K562 (cell line): ENCODE results near the gene WDR46. TPM values are rescaled to one million over a fixed set of nuclear protein-coding genes. Genes with fewer than 3 reads are reported as not detected.

Source experiments
- BDP1 ChIP-seq: IDR thresholded peaks from 3 replicates; pipeline ENCODE4 v1.6.1; 2011; ENCODE audit not compliant: insufficient read length, insufficient read depth
- CSDE1 ChIP-seq, 2 experiments: fragments of 450-650 bp; IDR thresholded peaks; 2 replicates each; pipeline ENCODE4 v1.6.1; 2016; ENCODE audit warnings: mild to moderate bottlenecking in 1 of 2
- DMBX1 ChIP-seq: fragments of 250-450 bp; sonication (Bioruptor Pico); IDR thresholded peaks from 2 replicates; pipeline ENCODE4 v1.8.0; 2022; ENCODE audit warnings: inconsistent platforms, mild to moderate bottlenecking, moderate library complexity, borderline replicate concordance
- KAT2B ChIP-seq: IDR thresholded peaks from one replicate; pipeline ENCODE4 v1.6.1; 2012; ENCODE audit warnings: low read depth, mild to moderate bottlenecking, control low read depth, inconsistent platforms, low read length, moderate library complexity
- NFIX ChIP-seq: fragments of 250-450 bp; sonication (Bioruptor Pico); IDR thresholded peaks from 2 replicates; pipeline ENCODE4 v1.4.0; 2020; ENCODE audit warnings: low read depth, mild to moderate bottlenecking, moderate library complexity
- NR2F6 ChIP-seq: fragments of 450-650 bp; formaldehyde crosslinking; IDR thresholded peaks from 2 replicates; pipeline ENCODE4 v1.4.0; 2020; ENCODE audit warnings: mild to moderate bottlenecking
- RAD21 ChIP-seq, 2 experiments: fragments of 250-450 bp in 1 of 2; fragments of 450-650 bp in 1 of 2; sonication (Bioruptor Pico) in 1 of 2; formaldehyde crosslinking in 1 of 2; IDR thresholded peaks in 1 of 2; conservative IDR thresholded peaks in 1 of 2; 2 replicates each; pipeline versions ENCODE4 v1.4.0 to v1.8.0; 2020 to 2022; ENCODE audit warnings: mild to moderate bottlenecking in 2 of 2, moderate library complexity in 1 of 2
- SRSF9 ChIP-seq: fragments of 200-400 bp; formaldehyde crosslinking; IDR thresholded peaks from 2 replicates; pipeline ENCODE4 v1.6.1; 2017; ENCODE audit warnings: low read depth, low read length, borderline replicate concordance
- ZC3H8 ChIP-seq: fragments of 450-650 bp; IDR thresholded peaks from 2 replicates; pipeline ENCODE4 v1.6.1; 2017
- ZNF347 ChIP-seq: fragments of 450-650 bp; formaldehyde crosslinking; IDR thresholded peaks from 2 replicates; pipeline ENCODE4 v1.4.0; 2020; ENCODE audit warnings: low read depth, mild to moderate bottlenecking, moderate library complexity
- ZNF699 ChIP-seq: fragments of 250-450 bp; sonication (Bioruptor Pico); IDR thresholded peaks from 2 replicates; pipeline ENCODE4 v1.8.0; 2021; ENCODE audit warnings: mild to moderate bottlenecking, moderate library complexity; ENCODE audit not compliant: insufficient replicate concordance
- polyA plus RNA-seq, 8 experiments: library from polyadenylated mRNA; depleted of rRNA in 4 of 8; stranded (reverse) in 5 of 8; unstranded in 3 of 8; fragments of >200 nt; fragmentation: Nextera tagmentation in 2 of 8; fragmentation: Illumina TruSeq in 1 of 8; extraction: Ambion mirVana in 2 of 8; extraction: Trizol in 1 of 8; gene quantifications; 2 replicates each; pipeline versions ENCODE4 v1.2.1 to v1.2.3, GENCODE V29; 2011 to 2014; ENCODE audit warnings: inconsistent platforms in 1 of 8, missing spikeins in 1 of 8
- total RNA-seq, 7 experiments: library from RNA; depleted of rRNA in 6 of 7; stranded (reverse); fragments of >200 nt in 6 of 7; fragmentation: Illumina TruSeq in 2 of 7; extraction: Trizol in 2 of 7; gene quantifications; 2 replicates each; pipeline versions ENCODE4 v1.2.1 to v1.2.3, GENCODE V29; 2011 to 2021; ENCODE audit warnings: low replicate concordance in 1 of 7
- TF ChIP-seq, protein P1 (sequence below), 2 experiments: fragments of 450-650 bp; IDR thresholded peaks; 2 replicates each; pipeline ENCODE4 v1.6.1; 2016; ENCODE audit warnings: mild to moderate bottlenecking in 2 of 2, borderline replicate concordance in 1 of 2, low read depth in 1 of 2, moderate library complexity in 1 of 2
- TF ChIP-seq, protein P2 (sequence below): fragments of 250-450 bp; sonication (Bioruptor Pico); IDR thresholded peaks from 2 replicates; pipeline ENCODE4 v1.5.1; 2021; ENCODE audit warnings: mild to moderate bottlenecking
- TF ChIP-seq, protein P3 (sequence below): sonication (generic); formaldehyde crosslinking; IDR thresholded peaks from 2 replicates; pipeline ENCODE4 v1.8.1; 2023; ENCODE audit warnings: mild to moderate bottlenecking, missing genetic modification reagents
- TF ChIP-seq, protein P4 (sequence below): sonication (generic); formaldehyde crosslinking; IDR thresholded peaks from 2 replicates; pipeline ENCODE4 v1.8.0; 2022; ENCODE audit warnings: mild to moderate bottlenecking, missing genetic modification reagents

The WDR46 gene
- total and polyA plus RNA-seq, 9 of the 15 experiments (the other 6 are each of a cell fraction or from before 2014, with no cell fraction given): 8.9 to 146 (median 93.1) TPM

DNA sequence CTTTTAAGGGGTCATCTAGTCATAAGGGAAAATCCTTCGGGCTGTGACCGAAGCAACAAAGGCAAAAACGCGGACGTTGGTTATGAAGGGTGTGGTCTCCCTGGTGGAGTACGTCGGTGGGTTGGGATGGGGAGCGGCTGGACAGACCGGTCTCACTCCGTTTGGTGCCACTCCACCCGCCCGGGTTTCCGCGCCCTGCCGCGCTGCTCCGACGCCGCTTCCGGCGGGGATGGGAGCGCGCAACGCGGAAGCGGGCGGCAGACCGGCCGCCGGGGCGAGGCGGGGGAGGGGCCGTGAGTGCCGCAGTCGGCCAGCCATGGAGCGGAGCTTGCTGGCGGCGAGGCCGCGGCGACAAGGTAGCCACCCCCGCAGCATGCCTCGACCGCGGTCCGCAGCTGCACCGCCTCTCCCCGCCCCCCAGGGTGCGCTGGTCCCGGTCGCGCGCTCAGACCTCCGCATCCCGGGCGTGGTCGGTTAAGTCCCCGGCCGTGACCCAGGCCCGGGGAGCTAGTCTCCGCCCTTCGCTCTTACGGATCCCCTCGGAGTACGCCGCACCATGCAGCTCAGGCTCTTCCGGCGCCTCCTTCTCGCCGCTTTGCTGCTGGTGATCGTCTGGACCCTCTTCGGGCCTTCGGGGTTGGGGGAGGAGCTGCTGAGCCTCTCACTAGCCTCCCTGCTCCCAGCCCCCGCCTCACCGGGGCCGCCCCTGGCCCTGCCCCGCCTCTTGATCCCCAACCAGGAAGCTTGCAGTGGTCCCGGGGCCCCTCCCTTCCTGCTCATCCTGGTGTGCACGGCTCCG, 12.0 kb downstream of the WDR46 start, which contains the start of gene B3GALT4 (continued):
- peak; percentile 50 to 52; a peak in 3 of 4 replicates for TF ChIP-seq RAD21 (CRISPR knock-in tag; conservative IDR thresholded peaks at IDR 0.05 in 1 of 2, IDR thresholded peaks at IDR 0.05 in 1 of 2)
- TF ChIP-seq KAT2B: no peak
- TF ChIP-seq ZC3H8: no peak
- TF ChIP-seq, protein P1, sequence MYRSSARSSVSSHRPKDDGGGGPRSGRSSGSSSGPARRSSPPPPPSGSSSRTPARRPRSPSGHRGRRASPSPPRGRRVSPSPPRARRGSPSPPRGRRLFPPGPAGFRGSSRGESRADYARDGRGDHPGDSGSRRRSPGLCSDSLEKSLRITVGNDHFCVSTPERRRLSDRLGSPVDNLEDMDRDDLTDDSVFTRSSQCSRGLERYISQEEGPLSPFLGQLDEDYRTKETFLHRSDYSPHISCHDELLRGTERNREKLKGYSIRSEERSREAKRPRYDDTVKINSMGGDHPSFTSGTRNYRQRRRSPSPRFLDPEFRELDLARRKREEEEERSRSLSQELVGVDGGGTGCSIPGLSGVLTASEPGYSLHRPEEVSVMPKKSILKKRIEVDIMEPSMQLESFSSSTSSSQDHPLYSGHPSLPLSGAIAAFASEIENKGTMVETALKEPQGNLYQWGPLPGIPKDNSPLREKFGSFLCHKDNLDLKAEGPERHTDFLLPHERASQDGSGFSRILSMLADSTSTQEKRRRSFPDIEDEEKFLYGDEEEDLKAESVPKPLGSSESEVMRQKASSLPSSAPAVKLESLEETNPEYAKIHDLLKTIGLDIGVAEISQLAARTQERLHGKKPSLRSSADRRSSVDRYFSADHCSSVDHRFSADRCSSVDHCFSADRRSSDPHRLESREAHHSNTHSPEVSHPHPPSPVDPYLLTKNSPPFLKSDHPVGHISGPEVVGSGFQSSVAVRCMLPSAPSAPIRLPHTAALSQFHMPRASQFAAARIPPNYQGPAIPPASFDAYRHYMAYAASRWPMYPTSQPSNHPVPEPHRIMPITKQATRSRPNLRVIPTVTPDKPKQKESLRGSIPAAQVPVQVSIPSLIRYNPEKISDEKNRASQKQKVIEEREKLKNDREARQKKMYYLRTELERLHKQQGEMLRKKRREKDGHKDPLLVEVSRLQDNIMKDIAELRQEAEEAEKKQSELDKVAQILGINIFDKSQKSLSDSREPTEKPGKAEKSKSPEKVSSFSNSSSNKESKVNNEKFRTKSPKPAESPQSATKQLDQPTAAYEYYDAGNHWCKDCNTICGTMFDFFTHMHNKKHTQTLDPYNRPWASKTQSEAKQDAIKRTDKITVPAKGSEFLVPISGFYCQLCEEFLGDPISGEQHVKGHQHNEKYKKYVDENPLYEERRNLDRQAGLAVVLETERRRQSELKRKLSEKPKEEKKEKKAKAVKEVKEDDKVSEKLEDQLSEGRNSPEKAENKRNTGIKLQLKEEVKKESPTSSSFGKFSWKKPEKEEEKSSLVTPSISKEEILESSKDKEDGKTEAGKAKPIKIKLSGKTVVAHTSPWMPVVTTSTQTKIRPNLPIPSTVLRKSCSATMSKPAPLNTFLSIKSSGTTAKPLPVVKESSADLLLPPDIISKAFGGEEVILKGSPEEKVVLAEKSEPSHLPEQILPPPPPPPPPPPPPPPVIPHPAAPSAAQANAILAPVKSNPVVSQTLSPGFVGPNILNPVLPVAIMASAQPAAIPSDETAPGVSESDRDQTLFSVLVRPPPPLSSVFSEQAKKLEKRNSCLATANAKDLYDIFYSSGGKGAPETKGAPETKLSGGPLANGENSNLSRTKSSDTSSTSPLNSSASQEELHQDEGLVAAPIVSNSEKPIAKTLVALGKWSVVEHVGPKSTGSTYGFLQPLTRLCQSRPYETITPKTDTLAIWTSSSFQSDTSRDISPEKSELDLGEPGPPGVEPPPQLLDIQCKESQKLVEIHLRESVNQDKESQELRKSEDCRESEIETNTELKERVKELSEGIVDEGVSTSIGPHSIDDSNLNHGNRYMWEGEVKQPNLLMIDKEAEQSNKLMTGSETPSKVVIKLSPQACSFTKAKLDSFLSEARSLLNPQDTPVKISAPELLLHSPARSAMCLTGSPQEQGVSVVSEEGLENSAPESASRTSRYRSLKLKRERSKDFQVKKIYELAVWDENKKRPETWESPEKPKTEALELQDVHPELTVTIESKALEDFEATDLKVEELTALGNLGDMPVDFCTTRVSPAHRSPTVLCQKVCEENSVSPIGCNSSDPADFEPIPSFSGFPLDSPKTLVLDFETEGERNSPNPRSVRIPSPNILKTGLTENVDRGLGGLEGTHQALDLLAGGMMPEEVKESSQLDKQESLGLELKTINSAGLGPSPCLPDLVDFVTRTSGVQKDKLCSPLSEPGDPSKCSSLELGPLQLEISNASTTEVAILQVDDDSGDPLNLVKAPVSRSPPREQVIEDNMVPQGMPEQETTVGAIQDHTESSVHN (IDR thresholded peaks at IDR 0.05; ENCODE audit: borderline replicate concordance in 1 of 2, low read depth in 1 of 2): no peak
- no peak for TF ChIP-seq NR2F6 (CRISPR knock-in tag)
- TF ChIP-seq, protein P2, sequence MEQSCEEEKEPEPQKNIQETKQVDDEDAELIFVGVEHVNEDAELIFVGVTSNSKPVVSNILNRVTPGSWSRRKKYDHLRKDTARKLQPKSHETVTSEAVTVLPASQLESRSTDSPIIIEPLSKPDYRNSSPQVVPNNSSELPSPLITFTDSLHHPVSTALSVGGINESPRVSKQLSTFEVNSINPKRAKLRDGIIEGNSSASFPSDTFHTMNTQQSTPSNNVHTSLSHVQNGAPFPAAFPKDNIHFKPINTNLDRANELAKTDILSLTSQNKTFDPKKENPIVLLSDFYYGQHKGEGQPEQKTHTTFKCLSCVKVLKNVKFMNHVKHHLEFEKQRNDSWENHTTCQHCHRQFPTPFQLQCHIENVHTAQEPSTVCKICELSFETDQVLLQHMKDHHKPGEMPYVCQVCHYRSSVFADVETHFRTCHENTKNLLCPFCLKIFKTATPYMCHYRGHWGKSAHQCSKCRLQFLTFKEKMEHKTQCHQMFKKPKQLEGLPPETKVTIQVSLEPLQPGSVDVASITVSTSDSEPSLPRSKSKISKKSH (CRISPR knock-in tag): no peak
- no peak for TF ChIP-seq BDP1
- TF ChIP-seq SRSF9: no peak
- TF ChIP-seq NFIX (CRISPR knock-in tag): no peak
- TF ChIP-seq ZNF699 (CRISPR knock-in tag): no peak
- TF ChIP-seq, protein P3, sequence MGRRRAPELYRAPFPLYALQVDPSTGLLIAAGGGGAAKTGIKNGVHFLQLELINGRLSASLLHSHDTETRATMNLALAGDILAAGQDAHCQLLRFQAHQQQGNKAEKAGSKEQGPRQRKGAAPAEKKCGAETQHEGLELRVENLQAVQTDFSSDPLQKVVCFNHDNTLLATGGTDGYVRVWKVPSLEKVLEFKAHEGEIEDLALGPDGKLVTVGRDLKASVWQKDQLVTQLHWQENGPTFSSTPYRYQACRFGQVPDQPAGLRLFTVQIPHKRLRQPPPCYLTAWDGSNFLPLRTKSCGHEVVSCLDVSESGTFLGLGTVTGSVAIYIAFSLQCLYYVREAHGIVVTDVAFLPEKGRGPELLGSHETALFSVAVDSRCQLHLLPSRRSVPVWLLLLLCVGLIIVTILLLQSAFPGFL: no peak
- no peak for TF ChIP-seq CSDE1 (IDR thresholded peaks at IDR 0.05)
- TF ChIP-seq ZNF347: 0 out of 2 replicates have a peak, but pooled peaks have one; percentile 18
- TF ChIP-seq, protein P4, sequence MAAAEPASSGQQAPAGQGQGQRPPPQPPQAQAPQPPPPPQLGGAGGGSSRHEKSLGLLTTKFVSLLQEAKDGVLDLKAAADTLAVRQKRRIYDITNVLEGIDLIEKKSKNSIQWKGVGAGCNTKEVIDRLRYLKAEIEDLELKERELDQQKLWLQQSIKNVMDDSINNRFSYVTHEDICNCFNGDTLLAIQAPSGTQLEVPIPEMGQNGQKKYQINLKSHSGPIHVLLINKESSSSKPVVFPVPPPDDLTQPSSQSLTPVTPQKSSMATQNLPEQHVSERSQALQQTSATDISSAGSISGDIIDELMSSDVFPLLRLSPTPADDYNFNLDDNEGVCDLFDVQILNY (CRISPR knock-in tag): peak; percentile 96; the same call in 1 of the 2 replicates
- no peak for TF ChIP-seq DMBX1 (CRISPR knock-in tag)
